ENCODE measurements around the gene DDX31. TPM values are rescaled to one million over a fixed set of nuclear protein-coding genes. Genes with fewer than 3 reads are reported as not detected.
"Not testable (repeated sequence)": the region's sequence is repeated elsewhere in the genome, so short reads cannot be mapped to it uniquely, and the experiment has no call there.

Gene DDX31
- total RNA-seq, 1 experiment from 2014 or later, result 30.9 TPM

DNA sequence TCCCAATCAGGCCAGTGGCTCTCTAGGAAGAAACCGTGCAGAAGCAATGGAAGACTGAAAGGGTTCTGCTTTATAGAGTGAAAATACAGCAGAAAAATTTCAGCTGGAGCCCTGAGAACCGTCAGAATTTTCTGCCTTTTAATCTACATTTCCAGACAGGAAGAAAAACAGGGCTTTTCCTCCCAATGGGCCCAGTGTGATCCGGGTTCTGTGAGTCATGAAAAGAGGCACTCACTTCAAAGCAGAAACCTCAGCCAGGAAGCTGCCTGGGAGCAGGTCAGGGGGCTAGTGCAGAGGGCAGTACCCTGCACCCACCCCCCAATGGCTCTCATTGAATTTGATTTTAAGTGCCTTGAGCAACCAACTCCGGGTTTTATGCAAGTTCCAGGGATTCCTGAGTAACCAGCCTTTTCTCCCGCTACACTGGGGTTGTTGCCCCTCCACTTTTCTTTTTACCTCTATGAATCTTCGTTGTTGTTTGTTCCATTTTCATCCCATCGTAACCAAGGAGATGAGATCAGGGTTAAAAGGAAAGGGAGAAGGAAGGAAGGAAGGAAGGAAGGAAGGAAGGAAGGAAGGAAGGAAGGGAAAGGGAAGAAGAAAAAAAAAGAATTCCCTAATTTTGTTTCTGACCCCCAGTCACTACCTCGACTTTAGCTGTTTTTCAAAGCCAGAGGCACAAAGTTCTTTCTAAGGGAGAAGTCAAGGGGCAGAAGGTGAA lies 86.0 kb downstream of the DDX31 start:
- DNase-seq (ENCODE audit: extremely low read depth, low read depth), result no peak

DNA sequence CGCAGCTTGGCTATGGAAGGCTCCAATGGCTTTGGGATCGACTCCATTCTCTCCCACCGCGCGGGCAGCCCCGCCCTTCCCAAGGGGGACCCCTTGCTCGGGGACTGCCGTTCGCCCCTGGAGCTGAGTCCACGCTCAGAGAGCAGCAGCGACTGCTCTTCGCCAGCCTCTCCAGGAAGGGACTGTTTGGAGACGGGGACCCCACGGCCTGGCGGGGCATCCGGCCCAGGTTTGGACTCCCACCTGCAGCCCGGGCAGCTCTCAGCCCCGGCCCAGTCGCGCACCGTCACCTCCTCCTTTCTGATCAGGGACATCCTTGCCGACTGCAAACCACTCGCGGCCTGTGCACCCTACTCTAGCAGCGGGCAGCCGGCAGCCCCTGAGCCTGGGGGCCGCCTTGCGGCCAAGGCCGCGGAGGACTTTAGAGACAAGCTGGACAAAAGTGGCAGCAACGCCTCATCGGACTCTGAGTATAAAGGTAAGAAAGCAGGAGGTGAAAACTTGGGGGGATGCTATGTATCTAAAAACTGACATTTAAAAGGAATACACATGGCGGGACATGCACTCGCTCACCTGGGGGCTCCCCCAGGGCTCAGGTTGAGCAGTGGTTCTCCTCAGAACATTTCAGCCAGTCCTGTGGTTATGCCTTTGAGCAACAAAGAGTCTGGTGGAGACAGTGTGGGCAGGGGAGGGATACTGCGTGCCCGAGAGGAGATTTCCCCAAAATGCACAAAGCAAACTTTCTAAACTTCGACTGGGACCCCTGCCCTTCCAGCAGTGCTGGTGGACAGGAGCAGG lies 86.8 kb downstream of the DDX31 start:
- no peak for DNase-seq (ENCODE audit: extremely low read depth, low read depth)

DNA sequence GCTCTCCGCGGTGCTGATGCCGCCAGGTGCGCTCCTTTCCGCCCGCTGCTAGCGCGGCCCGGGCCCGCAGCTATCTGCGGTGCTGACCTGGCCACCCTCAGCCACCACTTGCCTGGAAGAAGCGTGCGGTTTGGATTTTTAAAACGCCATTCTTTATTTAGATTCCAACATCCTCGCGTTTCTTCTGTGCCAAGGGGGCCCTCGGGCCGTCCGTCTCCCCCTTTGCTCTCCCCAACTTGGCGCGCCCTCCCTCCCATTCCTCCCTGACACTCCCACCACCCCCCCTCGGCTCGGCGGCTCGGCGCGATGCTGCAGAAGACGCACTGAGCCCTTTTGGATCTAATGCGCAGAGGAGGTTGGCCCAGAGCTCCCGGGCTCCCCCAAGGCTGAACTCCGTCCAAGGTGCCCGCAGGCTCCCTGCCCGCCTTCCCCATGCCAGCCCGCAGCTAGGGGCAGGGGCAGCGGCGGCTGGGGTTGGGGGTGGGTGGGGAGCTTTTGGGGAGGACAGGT lies 87.5 kb downstream of the DDX31 start, which contains the start of gene BARHL1:
BARHL1 (plus strand) TSS at position 331 of the 510 bp plus-strand sequence. CDS start 192 bp downstream, outside the sequence.
- DNase-seq (ENCODE audit: extremely low read depth, low read depth), result no peak

DNA sequence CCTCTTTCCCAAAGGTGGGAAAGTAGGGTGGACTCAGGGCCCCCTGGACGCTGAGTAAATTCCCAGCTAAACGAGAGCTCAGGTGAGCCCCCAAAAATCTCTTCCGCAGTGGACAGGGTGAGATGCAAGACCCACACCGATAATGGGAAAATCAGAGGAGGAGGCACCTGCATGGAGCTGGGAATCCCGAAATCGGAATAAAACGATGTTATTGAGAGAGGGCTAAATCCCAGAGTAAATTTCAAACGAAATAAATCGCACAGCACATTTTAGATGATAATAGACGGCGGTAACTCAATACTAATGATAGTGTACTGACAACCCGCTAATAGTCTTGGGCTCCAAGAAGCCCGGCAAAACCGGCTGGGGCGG lies 90.4 kb downstream of the DDX31 start:
- no peak for DNase-seq (ENCODE audit: extremely low read depth, low read depth)

DNA sequence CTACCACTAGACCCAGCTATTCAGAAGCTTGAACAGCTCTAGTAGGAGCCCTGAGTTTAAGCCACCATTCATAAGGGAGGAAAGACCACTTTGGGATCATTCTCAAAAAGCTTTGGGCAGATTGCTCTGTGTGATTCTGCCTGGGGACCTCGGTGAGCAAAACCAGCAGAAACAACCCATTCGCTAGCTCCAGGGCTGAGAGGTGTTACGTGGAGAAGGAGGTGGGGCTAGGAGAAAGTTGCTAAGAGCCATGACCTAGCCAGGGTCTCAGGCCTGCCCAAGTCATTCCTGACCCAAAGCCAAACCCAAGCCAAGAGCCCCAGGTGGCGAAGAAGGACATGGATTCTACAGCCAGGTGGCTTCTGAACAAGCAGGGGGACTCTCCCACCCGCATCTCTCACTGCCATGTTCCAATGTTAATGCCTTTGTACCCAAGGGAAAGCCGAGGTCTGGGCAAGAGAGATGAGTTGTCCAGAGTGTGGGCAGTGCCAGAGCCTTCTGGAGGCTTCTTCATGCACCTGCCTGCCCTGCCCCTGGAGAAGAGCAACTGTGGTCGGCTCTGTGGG lies 91.3 kb downstream of the DDX31 start:
- no peak for DNase-seq (ENCODE audit: extremely low read depth, low read depth)

DNA sequence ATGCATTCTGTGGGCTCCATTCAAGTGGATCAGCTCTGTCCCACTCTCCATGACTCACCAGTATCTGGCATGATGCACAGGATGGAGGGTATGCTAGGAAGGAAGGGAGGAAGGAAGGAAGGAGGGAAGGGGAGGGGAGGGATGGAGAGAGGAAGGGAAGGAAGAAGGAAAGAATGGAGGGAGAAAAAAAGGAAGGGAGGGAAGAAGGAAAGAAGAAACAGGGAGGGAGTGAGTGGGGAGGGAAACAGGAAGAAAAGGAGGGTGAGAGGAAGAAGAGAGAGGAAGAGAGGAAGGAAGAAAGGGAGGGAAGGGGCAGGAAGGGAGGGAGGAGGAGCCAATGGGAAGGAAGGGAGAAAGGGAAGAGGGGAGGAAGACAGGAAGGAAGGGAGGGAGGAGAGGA lies 92.7 kb downstream of the DDX31 start:
- no peak for DNase-seq (ENCODE audit: extremely low read depth, low read depth)

DNA sequence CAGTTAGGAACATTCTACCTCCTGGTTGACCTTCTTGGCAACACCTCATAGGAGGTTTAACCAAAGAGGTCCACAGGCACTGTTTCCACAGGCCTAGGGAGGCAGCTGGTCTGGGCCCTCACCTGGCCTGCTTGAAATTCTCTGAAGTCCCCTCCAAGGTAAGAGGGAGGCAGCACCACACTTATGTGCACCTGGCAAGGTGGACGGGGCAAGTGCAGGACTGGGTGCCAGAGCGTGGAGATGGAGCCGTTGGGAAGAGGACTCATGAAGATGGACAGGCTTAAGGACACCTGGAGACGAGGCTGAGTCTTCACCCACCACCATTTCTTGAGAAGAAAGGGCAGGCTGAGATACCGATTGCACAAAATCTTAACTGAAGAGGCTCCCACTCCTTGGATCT lies 94.0 kb downstream of the DDX31 start:
- no peak for DNase-seq (ENCODE audit: extremely low read depth, low read depth)

DNA sequence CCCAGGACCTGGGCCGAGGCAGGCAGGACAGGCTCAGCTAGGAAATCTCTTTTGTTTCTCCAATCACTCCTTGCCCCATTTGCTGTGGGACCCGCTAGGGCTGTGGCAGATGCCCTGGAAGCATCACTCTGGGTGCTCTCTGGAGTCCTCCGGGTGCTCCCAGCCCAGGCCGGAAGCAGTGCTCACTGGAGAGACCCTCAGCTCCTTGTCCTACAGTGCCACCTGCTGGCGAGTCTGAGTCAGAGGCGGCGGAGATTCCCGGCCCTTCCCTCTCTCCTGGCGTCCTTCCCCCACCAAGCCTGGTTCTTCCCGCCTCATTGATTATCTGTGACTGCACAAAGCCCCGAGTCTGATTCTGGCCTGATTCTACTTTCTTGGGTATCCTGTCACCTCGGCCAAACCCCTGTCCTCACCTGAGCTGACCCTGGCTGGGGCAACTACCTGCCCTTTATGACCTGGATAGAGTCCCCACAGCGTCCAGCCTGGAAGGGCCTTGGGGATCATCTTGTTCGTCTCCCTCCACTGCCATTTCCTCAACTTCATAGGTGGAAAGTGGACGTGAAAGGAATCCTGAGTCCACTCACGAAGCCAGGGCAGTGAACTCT lies 94.7 kb downstream of the DDX31 start:
- peak; percentile 58 for DNase-seq (ENCODE audit: extremely low read depth, low read depth)

DNA sequence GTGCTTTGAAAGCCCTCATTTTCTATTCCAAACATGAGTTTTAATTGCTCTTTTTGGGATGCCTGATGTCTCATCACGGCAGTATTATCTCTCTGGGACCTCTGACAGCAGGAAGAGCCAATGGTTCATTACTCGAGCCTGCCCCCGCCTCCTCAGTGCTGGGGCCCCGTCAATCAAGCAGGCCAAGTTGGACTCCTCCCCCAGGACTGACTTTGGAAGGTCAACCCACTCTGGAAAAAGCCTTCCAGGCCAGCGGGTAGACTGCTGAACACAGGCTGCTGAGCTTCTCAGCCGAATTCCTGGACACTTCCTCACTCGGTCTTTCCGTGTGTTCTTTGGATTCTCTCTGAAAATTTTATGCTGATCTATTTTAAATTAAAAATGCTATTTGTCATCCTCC lies 96.9 kb downstream of the DDX31 start:
- no peak for DNase-seq (ENCODE audit: extremely low read depth, low read depth)

DNA sequence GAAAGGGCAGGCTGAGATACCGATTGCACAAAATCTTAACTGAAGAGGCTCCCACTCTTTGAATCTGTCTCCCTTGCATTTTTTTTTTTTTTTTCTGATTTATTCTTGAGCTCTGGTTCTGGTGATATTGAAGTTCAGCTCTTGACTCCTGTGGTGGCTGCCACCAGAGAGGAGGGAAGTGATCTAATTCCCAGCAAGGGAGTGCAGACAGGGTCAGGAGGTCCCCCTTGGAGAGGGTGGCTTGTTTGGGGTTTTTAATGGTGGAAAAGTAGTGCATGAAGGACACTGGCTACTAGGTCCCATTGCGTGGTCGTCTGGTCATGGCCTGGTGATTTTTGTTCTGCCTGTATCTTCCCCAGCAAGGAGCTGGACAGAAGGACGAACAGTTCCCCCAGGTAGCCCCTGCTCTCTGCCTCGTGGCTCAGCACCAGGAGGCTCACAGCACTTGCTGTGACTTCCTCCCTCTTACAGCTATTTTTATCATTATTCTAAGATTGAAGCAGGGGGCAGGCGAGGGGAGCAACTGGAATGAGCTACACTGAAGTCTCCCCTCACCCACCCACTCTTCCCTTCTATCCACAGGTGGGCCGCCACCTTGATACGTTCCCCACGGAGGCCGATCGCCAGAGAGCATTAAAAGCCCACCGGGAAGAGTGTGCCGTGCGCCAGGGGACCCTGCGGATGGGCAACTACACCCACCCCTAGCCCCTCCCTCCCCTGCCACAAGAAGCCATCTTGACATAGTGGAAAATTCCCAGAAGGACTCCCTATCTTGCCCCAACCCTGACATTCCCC lies 97.8 kb downstream of the DDX31 start:
- DNase-seq (ENCODE audit: extremely low read depth, low read depth), result no peak

DNA sequence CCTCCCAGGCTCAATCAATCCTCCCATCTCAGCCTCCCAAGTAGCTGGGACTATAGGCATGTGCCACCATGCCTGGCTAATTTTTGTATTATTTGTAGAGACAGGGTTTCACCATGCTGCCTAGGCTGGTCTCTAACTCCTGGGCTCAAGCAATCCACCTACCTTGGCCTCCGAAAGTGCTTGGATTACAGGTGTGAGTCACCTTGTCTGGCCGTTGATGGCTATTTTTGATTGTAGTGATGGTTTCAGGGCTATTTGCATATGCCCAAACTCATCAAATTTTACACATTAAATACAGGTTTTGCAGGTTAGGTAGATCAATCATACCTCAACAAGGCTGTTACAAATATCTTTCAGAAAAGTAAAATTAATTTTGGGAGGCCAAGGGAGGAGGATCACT lies 101.0 kb downstream of the DDX31 start:
- not testable (repeated sequence) for DNase-seq (ENCODE audit: extremely low read depth, low read depth)

DNA sequence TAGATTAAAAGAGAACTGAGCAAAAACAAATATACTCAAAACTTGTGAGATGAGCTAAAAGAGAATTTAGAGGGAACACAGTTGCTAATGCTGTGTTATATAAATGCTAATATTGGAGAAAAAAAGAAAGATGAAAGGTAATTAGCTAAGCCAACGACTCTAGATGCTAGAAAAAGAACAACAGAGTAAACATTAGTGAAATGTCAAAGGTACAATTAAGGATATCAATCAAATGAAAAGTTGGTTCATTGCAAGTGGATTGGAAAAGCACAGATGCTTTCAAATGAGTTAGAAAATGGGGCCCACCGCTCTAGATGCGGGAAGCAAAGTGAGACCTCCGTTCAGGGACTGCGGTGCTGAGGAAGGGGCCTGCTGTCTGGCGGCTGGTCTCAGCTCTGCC lies 105.3 kb downstream of the DDX31 start:
- no peak for DNase-seq (ENCODE audit: extremely low read depth, low read depth)

DNA sequence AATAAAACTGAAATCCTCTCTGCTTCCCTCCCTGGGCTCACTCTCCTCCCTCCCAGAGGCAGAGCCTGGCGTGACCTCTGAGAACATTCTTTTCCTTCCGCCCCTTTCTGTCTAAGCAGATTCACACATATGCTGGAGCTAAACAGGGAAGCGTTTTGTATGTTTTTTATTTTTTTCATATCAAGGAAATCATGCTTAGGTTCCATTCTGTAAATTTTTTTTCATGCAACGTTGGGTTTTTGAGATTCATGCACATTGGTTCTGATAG lies 107.5 kb downstream of the DDX31 start:
- DNase-seq (ENCODE audit: extremely low read depth, low read depth), result no peak

DNA sequence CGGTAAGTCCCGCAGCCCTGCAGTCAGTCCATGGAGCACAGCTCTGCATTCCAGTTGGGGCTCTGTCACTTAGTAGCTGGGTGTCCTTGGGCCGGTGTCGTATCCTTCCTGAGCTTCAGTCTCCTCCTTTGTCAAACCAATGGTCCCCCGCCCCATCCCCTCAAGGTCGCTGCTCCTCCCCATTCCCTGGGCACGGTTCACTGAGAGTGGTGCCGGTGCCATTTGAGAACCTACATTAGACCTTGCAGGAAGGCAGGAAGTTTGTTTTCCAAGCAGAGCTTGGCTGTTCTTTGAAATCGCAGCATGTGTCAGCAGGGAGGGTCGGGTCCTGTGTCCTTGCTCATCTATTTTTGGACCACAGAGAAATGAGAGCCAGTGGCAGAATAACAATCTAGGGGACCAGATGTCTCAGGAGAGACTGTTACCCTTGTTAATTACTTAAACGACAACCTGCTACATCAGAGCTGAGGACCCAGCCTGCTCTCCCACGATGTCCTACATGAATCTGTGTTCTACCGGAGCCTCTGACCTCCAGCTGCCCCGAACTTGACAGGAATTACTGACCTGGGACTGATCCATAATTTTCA lies 109.1 kb downstream of the DDX31 start:
- DNase-seq (ENCODE audit: extremely low read depth, low read depth), result no peak

DNA sequence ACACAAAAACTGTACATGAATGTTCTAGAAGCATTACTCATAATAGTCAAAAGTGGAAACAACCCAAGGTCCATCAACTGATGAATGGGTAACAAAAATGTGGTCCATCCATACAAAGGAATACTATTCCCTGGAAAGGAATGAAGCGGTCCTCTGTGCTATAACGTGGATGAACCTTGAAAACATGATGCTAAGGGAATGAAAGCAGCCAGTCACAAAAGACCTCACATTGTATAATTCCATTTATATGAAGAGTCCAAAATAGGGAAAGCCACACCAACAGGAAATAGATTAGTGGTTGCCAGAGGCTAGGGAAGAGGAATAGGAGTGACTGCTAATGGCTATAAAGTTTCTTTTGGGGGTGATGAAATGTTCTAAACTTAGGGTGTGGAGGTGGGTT lies 110.1 kb downstream of the DDX31 start:
- DNase-seq (ENCODE audit: extremely low read depth, low read depth), result no peak

DNA sequence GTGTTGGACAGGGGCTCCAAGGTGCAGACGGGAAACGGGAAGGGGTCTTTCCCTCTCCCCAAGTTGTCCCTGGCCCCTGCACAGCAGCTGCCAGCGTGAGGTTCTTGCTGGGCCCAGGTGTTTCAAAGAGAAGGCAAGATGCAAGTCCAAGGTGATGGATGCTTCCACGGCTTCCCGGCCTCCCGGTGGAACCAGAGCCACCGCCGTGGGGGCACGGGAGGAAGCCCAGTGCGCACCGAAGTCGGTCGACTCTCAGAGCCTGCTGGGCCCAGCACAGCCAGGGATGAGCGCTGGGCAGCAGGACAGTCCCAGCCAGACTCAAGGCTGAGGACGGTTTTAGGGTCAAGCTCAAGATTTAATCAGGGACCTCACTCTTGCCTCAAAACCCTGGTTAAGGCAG lies 112.6 kb downstream of the DDX31 start:
- no peak for DNase-seq (ENCODE audit: extremely low read depth, low read depth)

DNA sequence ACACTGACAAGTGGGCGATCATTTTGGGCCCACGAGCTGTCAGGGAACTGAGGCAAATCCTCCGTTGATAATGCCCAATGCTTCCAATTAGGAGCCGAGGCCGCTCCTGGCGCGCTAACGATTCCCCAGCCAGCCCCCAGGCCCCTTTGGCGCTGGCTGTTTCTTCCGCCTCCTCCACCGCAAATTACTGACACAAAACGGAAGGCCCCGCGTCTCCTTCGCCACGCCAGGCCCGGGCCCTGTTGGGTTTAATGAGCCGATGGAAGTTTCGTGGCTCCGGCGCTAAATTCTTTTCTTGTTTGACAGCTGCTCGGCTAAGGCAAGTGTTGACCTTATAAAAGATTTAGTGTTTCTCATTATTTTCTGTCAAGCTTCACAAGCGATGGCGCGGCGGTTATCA lies 113.1 kb downstream of the DDX31 start:
- DNase-seq (ENCODE audit: extremely low read depth, low read depth), result no peak

DNA sequence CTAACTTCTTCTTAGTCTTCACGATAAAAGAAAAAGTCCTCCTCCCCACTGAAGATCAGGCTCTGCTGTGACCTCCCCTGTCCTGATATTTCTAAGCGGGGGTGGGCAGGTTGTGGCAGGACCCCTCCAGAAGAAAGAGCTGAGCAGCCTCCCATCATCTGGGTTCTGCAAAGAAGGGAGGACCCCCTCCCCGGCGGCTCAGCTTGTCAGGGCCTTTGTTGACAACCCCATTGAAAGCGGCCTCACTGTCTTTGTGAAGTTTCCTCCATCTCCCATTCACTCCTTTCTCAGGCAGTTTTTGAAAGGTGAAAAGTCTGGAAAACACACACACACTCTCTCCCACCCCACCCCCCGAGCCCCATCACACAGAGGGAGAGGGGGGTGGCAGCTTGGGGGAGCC lies 113.5 kb downstream of the DDX31 start:
- no peak for DNase-seq (ENCODE audit: extremely low read depth, low read depth)

DNA sequence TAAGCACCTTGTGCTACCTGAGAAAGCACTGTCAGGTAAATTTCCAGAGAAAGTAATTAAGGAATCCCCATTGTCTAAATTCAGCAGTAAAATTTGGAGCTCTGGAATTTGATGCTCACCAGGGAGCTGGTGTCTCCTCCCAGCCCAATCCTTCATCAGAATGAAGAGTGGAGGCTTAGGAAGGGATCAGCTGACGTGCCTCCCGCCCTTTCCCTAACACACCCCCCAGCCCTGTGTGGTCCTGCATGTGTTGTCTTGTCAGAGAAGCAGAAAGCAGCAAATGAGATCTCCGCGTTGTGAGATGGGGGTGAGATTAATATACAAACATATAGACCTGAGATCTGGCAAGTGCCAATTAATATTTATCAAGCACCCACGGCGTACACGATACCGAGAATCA lies 114.3 kb downstream of the DDX31 start:
- DNase-seq (ENCODE audit: extremely low read depth, low read depth), result no peak

DNA sequence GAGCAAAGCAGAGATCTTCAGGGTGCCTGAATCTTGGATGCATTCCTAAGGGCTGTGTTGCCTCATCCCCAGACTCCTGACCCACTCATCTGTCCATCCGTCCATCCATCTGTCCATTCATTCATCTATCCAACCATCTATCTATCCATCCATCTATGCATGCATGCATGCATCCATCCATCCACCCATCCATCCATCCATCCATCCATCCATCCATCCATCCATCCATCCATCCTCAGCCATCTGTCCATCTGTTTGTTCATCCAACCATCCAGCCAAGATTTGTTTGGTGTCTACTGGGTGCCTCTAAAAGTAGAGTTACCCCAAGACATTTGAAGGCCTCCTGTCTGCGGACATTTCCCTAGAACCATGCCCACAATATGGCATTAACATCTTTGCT lies 115.0 kb downstream of the DDX31 start:
- DNase-seq (ENCODE audit: extremely low read depth, low read depth), result no peak
